OCI-LY7 (cell line): Measurements from ENCODE around the gene SCN1B. TPM values are rescaled to one million over a fixed set of nuclear protein-coding genes. Genes with fewer than 3 reads are reported as not detected.
A peak's percentile ranks its signal among the peaks of the same experiment; 100 is the strongest.

Experiments
- BruUV-seq: library from RNA; stranded (reverse); fragments of 400-500 nt; replicated peaks from 2 replicates; lab custom pipeline; 2021; lab: Mats Ljungman, UMichigan
- CTCF ChIA-PET: fragments of 300-600 bp; sonication (Branson Sonifier 250); formaldehyde crosslinking; loops from one replicate; lab custom pipeline; 2022; ENCODE audit warnings: antibody characterized with exemption; ENCODE audit not compliant: unreplicated experiment; lab: Charles Lee
- POLR2A ChIA-PET: fragments of 300-600 bp; sonication (Branson Sonifier 250); formaldehyde crosslinking; loops from one replicate; lab custom pipeline; 2022; ENCODE audit warnings: antibody characterized with exemption; lab: Charles Lee
- DNase-seq: peaks from one replicate; pipeline ENCODE4 v3.0.0-alpha.2; 2015; ENCODE audit warnings: low spot score
- H2AFZ ChIP-seq: fragments of 200-600 bp; sonication (generic), shearing (Covaris generic); 2 replicates; pipeline ENCODE4 v1.6.1; 2014; ENCODE audit warnings: mild to moderate bottlenecking, antibody characterized with exemption, low read length, moderate library complexity
- H3K27ac ChIP-seq: fragments of 200-600 bp; sonication (generic); 2 replicates; pipeline ENCODE4 v1.5.1; 2014; ENCODE audit warnings: mixed run types, low read depth, mild to moderate bottlenecking, moderate library complexity, low read length, inconsistent platforms; ENCODE audit not compliant: poor library complexity, severe bottlenecking
- H3K36me3 ChIP-seq: fragments of 200-600 bp; sonication (generic); 2 replicates; pipeline ENCODE4 v1.6.1; 2014; ENCODE audit warnings: mild to moderate bottlenecking, antibody characterized with exemption, low read length, moderate library complexity, mixed read lengths; ENCODE audit not compliant: insufficient read depth
- H3K4me1 ChIP-seq: fragments of 200-600 bp; sonication (generic); 2 replicates; pipeline ENCODE4 v1.5.1; 2014; ENCODE audit warnings: mild to moderate bottlenecking, low read length; ENCODE audit not compliant: insufficient read depth, poor library complexity, severe bottlenecking
- H3K4me2 ChIP-seq: fragments of 200-600 bp; sonication (generic); 2 replicates; pipeline ENCODE4 v1.6.1; 2014; ENCODE audit warnings: mild to moderate bottlenecking, low read length
- H3K4me3 ChIP-seq: fragments of 200-600 bp; sonication (generic); 2 replicates; pipeline ENCODE4 v1.5.1; 2014; ENCODE audit warnings: mild to moderate bottlenecking, low read depth, low read length; ENCODE audit not compliant: poor library complexity, severe bottlenecking
- H3K79me2 ChIP-seq: fragments of 200-600 bp; sonication (generic); 2 replicates; pipeline ENCODE4 v1.6.1; 2016; ENCODE audit warnings: low read depth, mild to moderate bottlenecking, low read length, moderate library complexity, mixed read lengths; ENCODE audit not compliant: insufficient read depth
- H3K9me2 ChIP-seq: fragments of 200-600 bp; sonication (generic); 2 replicates; pipeline ENCODE4 v1.6.1; 2016; ENCODE audit warnings: mild to moderate bottlenecking, low read length, mixed read lengths; ENCODE audit not compliant: insufficient read depth
- H3K9me3 ChIP-seq: fragments of 200-600 bp; sonication (generic); 2 replicates; pipeline ENCODE4 v1.6.1; 2014; ENCODE audit warnings: mild to moderate bottlenecking, mixed run types, low read length, mixed read lengths
- H4K20me1 ChIP-seq: fragments of 200-600 bp; sonication (generic); 2 replicates; pipeline ENCODE4 v1.6.1; 2014; ENCODE audit warnings: mild to moderate bottlenecking, antibody characterized with exemption, low read length, moderate library complexity, mixed read lengths; ENCODE audit not compliant: insufficient read depth
- CTCF ChIP-seq: fragments of 200-600 bp; sonication (generic); conservative IDR thresholded peaks from 2 replicates; pipeline ENCODE4 v1.5.1; 2014; ENCODE audit warnings: mild to moderate bottlenecking, antibody characterized with exemption, low read length, moderate library complexity, mixed read lengths
- EZH2phosphoT487 ChIP-seq: fragments of 200-600 bp; sonication (generic); IDR thresholded peaks from 2 replicates; pipeline ENCODE4 v1.6.1; 2018; ENCODE audit warnings: low read depth, borderline replicate concordance, mild to moderate bottlenecking, mixed run types, antibody characterized with exemption, low read length, moderate library complexity, mixed read lengths
- intact Hi-C: fragments of 100-400 bp; cut with micrococcal nuclease; formaldehyde crosslinking; loops from one replicate; pipeline ENCODE4 v1.10.0; 2022; ENCODE audit not compliant: unreplicated experiment
- total RNA-seq, 2 experiments: library from RNA; depleted of rRNA in 1 of 2; stranded (reverse); fragments of >200 nt in 1 of 2; shearing (Covaris generic) in 1 of 2; gene quantifications; 2 replicates each; pipeline ENCODE4 v1.2.3, GENCODE V29; 2014 to 2022

SCN1B gene
- total RNA-seq, 2 experiments from 2014 or later, result 0.41 to 3.1 TPM

GRCh38 chr19:35000647-35001501, 29.4 kb upstream of the SCN1B start:
- peaks cover 10% of the 10 kb centered on the region; the same call in 1 of the 2 replicates for H4K20me1 ChIP-seq
- BruUV-seq, result no TSS peak
- intact Hi-C loops, result no loop called here
- POLR2A ChIA-PET, result interaction anchor here (0.5 to 0.7 kb wide), 3 partner anchors 235 to 459 kb away, joined by 3 to 4 read pairs (median 4); no protein-coding TSS in a partner anchor
- H3K79me2 ChIP-seq, result peaks cover 58% of the 10 kb centered on the region
- H3K27ac ChIP-seq, result peak overlapping the region; percentile 88
- no peak for TF ChIP-seq CTCF
- TF ChIP-seq EZH2phosphoT487, result no peak
- H3K4me1 ChIP-seq, result peaks cover 63% of the 10 kb centered on the region
- CTCF ChIA-PET, result no interaction called here
- H3K4me3 ChIP-seq, result peak overlapping the region; percentile 73
- peak; percentile 89 for DNase-seq
- no peaks in the 10 kb centered on the region for H3K9me3 ChIP-seq
- H3K4me2 ChIP-seq, result peak overlapping the region; percentile 95
- H2AFZ ChIP-seq, result no peak overlapping the region
- no peaks in the 10 kb centered on the region for H3K9me2 ChIP-seq
- peaks cover 44% of the 10 kb centered on the region for H3K36me3 ChIP-seq

GRCh38 chr19:35002037-35002535, 28.2 kb upstream of the SCN1B start:
- intact Hi-C loops, result loop anchor here (2.0 kb wide), 1 partner anchor 29 kb away; no protein-coding TSS in a partner anchor
- ChIA-PET CTCF (no interaction called here), POLR2A (no interaction called here)
- BruUV-seq, result no TSS peak
- no peak for TF ChIP-seq CTCF
- TF ChIP-seq EZH2phosphoT487, result no peak
- H3K36me3 ChIP-seq, result peaks cover 56% of the 10 kb centered on the region
- peaks cover 57% of the 10 kb centered on the region for H3K4me1 ChIP-seq
- no peaks in the 10 kb centered on the region for H3K9me3 ChIP-seq
- H3K4me3 ChIP-seq, result peak overlapping the region; percentile 73
- H2AFZ ChIP-seq, result no peak overlapping the region
- DNase-seq, result no peak
- H3K79me2 ChIP-seq, result peaks cover 69% of the 10 kb centered on the region
- peaks cover 10% of the 10 kb centered on the region; the same call in 1 of the 2 replicates for H4K20me1 ChIP-seq
- no peaks in the 10 kb centered on the region for H3K9me2 ChIP-seq
- peak overlapping the region; percentile 88 for H3K27ac ChIP-seq
- H3K4me2 ChIP-seq, result peak overlapping the region; percentile 95
